AG09319 (cell line): ENCODE results near the gene SLC25A39.

Experiments
- DNase-seq: peaks from one replicate; pipeline ENCODE4 v3.0.0-alpha.2; 2010; ENCODE audit warnings: low read depth; ENCODE audit errors: extremely low read depth
- TF ChIP-seq, protein P1 (sequence below): IDR thresholded peaks from 2 replicates; pipeline ENCODE4 v1.5.1; 2011; ENCODE audit warnings: low read depth, mild to moderate bottlenecking, inconsistent platforms, low read length, moderate library complexity

SLC25A39 gene

DNA sequence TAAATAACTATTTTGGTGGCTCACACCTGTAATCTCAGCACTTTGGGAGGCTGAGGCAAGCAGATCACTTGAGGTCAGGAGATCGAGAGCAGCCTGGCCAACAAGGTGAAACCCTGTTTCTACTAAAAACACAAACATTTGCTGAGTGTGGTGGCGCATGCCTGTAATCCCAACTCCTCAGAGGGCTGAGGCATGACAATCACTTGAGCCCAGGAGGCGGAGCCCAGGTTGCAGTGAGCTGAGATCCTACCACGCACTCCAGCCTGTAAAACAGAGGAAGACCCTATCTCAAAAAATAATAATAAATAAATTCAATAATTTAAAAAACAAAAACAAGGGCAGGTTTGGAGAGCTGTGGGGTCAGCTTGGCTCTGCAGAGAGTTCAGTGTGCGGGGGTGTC lies 51.0 kb downstream of the SLC25A39 start:
- DNase-seq = no peak
- TF ChIP-seq, protein P1, sequence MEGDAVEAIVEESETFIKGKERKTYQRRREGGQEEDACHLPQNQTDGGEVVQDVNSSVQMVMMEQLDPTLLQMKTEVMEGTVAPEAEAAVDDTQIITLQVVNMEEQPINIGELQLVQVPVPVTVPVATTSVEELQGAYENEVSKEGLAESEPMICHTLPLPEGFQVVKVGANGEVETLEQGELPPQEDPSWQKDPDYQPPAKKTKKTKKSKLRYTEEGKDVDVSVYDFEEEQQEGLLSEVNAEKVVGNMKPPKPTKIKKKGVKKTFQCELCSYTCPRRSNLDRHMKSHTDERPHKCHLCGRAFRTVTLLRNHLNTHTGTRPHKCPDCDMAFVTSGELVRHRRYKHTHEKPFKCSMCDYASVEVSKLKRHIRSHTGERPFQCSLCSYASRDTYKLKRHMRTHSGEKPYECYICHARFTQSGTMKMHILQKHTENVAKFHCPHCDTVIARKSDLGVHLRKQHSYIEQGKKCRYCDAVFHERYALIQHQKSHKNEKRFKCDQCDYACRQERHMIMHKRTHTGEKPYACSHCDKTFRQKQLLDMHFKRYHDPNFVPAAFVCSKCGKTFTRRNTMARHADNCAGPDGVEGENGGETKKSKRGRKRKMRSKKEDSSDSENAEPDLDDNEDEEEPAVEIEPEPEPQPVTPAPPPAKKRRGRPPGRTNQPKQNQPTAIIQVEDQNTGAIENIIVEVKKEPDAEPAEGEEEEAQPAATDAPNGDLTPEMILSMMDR = no peak

DNA sequence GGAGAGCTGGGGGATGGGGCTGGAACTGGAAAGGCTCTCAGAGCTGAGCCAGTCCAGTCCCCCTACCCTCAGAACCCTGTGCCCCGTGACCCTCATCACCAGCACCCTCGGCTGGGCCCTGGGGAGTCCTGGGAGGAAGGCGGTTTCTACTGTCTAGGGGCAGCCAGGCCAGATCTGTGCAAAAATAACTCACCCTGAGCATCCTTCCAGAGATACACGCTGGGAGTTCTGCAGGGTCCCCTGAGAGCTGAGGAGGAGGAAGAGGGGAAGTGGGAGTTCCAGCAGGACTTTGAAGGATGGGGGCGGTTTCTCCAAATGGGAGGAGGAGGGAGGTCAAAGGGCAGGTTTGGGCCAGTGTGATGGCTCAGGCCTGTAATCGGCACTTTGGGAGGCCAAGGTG lies 51.7 kb downstream of the SLC25A39 start:
- no peak for DNase-seq
- TF ChIP-seq, protein P1 = no peak

DNA sequence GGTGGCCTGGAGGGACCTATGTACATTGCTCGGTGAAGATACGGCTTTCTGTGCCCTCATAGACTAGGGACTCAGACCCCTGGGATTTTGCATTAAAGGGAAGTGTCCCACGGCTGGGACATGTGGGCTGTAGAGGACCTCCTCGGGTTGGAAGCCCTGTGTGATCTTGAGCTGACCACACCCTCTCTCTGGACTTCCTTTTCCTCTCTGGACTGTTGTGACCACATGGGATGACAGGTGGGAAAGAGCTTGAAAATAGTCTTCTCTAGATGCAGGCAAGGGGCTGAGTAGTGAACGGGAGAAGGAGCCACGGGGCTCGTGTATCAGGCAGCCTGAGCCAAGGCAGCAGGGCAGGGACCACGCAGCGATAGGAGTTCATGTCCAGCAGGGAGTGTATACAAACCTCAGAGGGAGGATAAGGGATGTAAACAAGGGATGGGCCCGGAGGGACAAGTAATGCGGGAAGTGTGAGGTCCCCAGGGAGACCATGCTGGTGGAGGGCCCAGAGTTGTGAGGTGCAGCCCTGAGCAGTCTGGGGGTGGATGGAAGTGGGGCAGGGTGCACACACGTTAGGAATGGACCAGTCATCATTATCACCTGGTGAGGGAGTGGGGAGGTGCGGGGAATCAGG lies 52.2 kb downstream of the SLC25A39 start:
- TF ChIP-seq, protein P1 = no peak
- DNase-seq = no peak
